GM12891 (cell line): ENCODE results near the gene GTPBP3.
"Not testable (repeated sequence)": the region's sequence is repeated elsewhere in the genome, so short reads cannot be mapped to it uniquely, and the experiment has no call there.

Source experiments
- PAX5 ChIP-seq: IDR thresholded peaks from 2 replicates; pipeline ENCODE4 v1.6.1; 2011; ENCODE audit warnings: low read length, moderate library complexity, mild to moderate bottlenecking; ENCODE audit not compliant: insufficient read depth, severe bottlenecking
- POLR2A ChIP-seq: IDR thresholded peaks from 2 replicates; pipeline ENCODE4 v1.6.1; 2011; ENCODE audit warnings: low read depth, low read length, control low read depth
- POLR2AphosphoS5 ChIP-seq: IDR thresholded peaks from 2 replicates; pipeline ENCODE4 v1.6.1; 2011; ENCODE audit warnings: low read depth, low read length, control low read depth
- POU2F2 ChIP-seq: IDR thresholded peaks from 2 replicates; pipeline ENCODE4 v1.6.1; 2011; ENCODE audit warnings: low read depth, mild to moderate bottlenecking, control low read depth, low read length, moderate library complexity
- SPI1 ChIP-seq: IDR thresholded peaks from 2 replicates; pipeline ENCODE4 v1.6.1; 2011; ENCODE audit warnings: low read depth, low read length, control low read depth
- TAF1 ChIP-seq: IDR thresholded peaks from 2 replicates; pipeline ENCODE4 v1.6.1; 2011; ENCODE audit warnings: low read depth, low read length, control low read depth

- not testable (repeated sequence) for TF ChIP-seq POLR2A, TAF1, SPI1, POLR2AphosphoS5, PAX5, POU2F2
Measured at GRCh38 chr19:17295551-17295950, 41.8 kb upstream of the GTPBP3 start.
